Neural progenitor cell (in vitro differentiated cells): ENCODE results near the gene OR52L1. TPM values are rescaled to one million over a fixed set of nuclear protein-coding genes. Genes with fewer than 3 reads are reported as not detected.

Experiments
- DNase-seq: peaks from one replicate; pipeline ENCODE4 v3.0.0-alpha.2; 2016; ENCODE audit warnings: low spot score
- H2AFZ ChIP-seq: fragments of 200-600 bp; sonication (generic); replicated peaks from 2 replicates; pipeline ENCODE4 v1.6.1; 2016; ENCODE audit warnings: antibody characterized with exemption
- H3F3A ChIP-seq: fragments of 200-600 bp; sonication (generic); 2 replicates; pipeline ENCODE4 v1.6.1; 2016; ENCODE audit warnings: antibody characterized with exemption, low read depth
- H3K27ac ChIP-seq: fragments of 200-600 bp; sonication (generic); 2 replicates; pipeline ENCODE4 v1.5.1; 2016; ENCODE audit warnings: mild to moderate bottlenecking
- H3K27me3 ChIP-seq: fragments of 200-600 bp; sonication (generic); 2 replicates; pipeline ENCODE4 v1.6.1; 2016; ENCODE audit warnings: mild to moderate bottlenecking, moderate library complexity
- H3K36me3 ChIP-seq: fragments of 200-600 bp; sonication (generic); 2 replicates; pipeline ENCODE4 v1.5.1; 2016
- H3K4me1 ChIP-seq: fragments of 200-600 bp; sonication (generic); 2 replicates; pipeline ENCODE4 v1.6.1; 2016; ENCODE audit warnings: mixed run types
- H3K4me2 ChIP-seq: fragments of 200-600 bp; sonication (generic); 2 replicates; pipeline ENCODE4 v1.6.1; 2016
- H3K4me3 ChIP-seq: fragments of 200-600 bp; sonication (generic); 2 replicates; pipeline ENCODE4 v1.5.1; 2016
- H3K79me2 ChIP-seq: fragments of 200-600 bp; sonication (generic); 2 replicates; pipeline ENCODE4 v1.6.1; 2016; ENCODE audit warnings: low read depth
- H3K9ac ChIP-seq: fragments of 200-600 bp; sonication (generic); 2 replicates; pipeline ENCODE4 v1.6.1; 2016
- H3K9me3 ChIP-seq: fragments of 200-600 bp; sonication (generic); 2 replicates; pipeline ENCODE4 v1.5.1; 2016; ENCODE audit warnings: low read depth
- H4K20me1 ChIP-seq: fragments of 200-600 bp; sonication (generic); 2 replicates; pipeline ENCODE4 v1.6.1; 2016; ENCODE audit warnings: low read depth
- H3K27ac Mint-ChIP-seq: 3 replicates; pipeline ENCODE4 v1.8.0; 2021; ENCODE audit warnings: mixed read lengths
- H3K27me3 Mint-ChIP-seq: 2 replicates; pipeline ENCODE4 v1.8.0; 2022; ENCODE audit warnings: low read depth, mild to moderate bottlenecking, inconsistent platforms, moderate library complexity, mixed read lengths; ENCODE audit not compliant: insufficient read depth
- H3K36me3 Mint-ChIP-seq: 3 replicates; pipeline ENCODE4 v1.8.0; 2021; ENCODE audit warnings: mixed read lengths
- H3K4me1 Mint-ChIP-seq: 3 replicates; pipeline ENCODE4 v1.8.0; 2021; ENCODE audit warnings: mixed read lengths
- H3K4me3 Mint-ChIP-seq: 3 replicates; pipeline ENCODE4 v1.8.0; 2021; ENCODE audit warnings: mild to moderate bottlenecking, moderate library complexity, mixed read lengths
- H3K9me3 Mint-ChIP-seq: 3 replicates; pipeline ENCODE4 v1.8.0; 2020; ENCODE audit warnings: mixed read lengths
- EZH2 ChIP-seq: fragments of 200-600 bp; sonication (generic); IDR thresholded peaks from 2 replicates; pipeline ENCODE4 v1.6.1; 2017; ENCODE audit warnings: antibody characterized with exemption, mild to moderate bottlenecking, moderate library complexity
- EZH2phosphoT487 ChIP-seq: fragments of 200-600 bp; sonication (generic); IDR thresholded peaks from 2 replicates; pipeline ENCODE4 v1.6.1; 2017; ENCODE audit warnings: antibody characterized with exemption
- total RNA-seq: library from RNA; depleted of rRNA; stranded (reverse); fragments of >200 nt; gene quantifications from 2 replicates; pipeline ENCODE4 v1.2.3, GENCODE V29; 2015; ENCODE audit warnings: low replicate concordance
- TF ChIP-seq, protein P1 (sequence below): fragments of 200-600 bp; sonication (generic); IDR thresholded peaks from 2 replicates; pipeline ENCODE4 v1.5.1; 2017; ENCODE audit warnings: antibody characterized with exemption, mild to moderate bottlenecking

OR52L1 gene
- total RNA-seq, 1 donor from 2014 or later, result not detected

DNA sequence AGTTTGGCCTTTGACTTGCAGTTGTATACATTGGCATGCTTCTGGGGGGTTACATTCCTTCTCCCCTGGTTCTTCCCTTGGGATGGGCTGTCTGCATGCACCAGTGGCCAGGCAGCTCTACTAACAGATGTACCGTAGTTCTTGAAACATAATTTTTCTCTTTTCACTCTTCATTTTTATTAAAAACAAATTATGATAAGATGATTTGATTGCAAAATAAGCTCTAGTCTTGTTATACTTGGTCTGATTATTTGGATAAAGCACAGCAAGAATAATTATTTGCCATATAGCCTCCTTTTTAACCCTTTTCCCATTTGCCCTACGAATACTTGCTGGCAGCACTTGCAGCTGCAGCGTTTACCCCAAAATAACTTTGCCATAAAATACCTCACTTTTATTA, 31.2 kb downstream of the OR52L1 start:
- H3K4me3 ChIP-seq, result no peak overlapping the region
- H3K4me2 ChIP-seq, result no peak overlapping the region
- no peaks in the 10 kb centered on the region for H3K27me3 ChIP-seq
- Mint-ChIP-seq H3K36me3 (no peaks in the 10 kb centered on the region), H3K4me1 (no peaks in the 10 kb centered on the region), H3K27me3 (no peaks in the 10 kb centered on the region), H3K9me3 (peaks cover 10% of the 10 kb centered on the region), H3K4me3 (no peak overlapping the region), H3K27ac (no peak overlapping the region)
- no peaks in the 10 kb centered on the region for H3K79me2 ChIP-seq
- no peak overlapping the region for H3K9ac ChIP-seq
- H3K36me3 ChIP-seq, result no peaks in the 10 kb centered on the region
- no peaks in the 10 kb centered on the region for H4K20me1 ChIP-seq
- no peaks in the 10 kb centered on the region for H3K9me3 ChIP-seq
- no peak for DNase-seq
- no peak overlapping the region for H3K27ac ChIP-seq
- H3K4me1 ChIP-seq, result no peaks in the 10 kb centered on the region
- no peaks in the 10 kb centered on the region for H3F3A ChIP-seq
- no peak overlapping the region for H2AFZ ChIP-seq
- no peak for TF ChIP-seq EZH2phosphoT487
- TF ChIP-seq, protein P1, sequence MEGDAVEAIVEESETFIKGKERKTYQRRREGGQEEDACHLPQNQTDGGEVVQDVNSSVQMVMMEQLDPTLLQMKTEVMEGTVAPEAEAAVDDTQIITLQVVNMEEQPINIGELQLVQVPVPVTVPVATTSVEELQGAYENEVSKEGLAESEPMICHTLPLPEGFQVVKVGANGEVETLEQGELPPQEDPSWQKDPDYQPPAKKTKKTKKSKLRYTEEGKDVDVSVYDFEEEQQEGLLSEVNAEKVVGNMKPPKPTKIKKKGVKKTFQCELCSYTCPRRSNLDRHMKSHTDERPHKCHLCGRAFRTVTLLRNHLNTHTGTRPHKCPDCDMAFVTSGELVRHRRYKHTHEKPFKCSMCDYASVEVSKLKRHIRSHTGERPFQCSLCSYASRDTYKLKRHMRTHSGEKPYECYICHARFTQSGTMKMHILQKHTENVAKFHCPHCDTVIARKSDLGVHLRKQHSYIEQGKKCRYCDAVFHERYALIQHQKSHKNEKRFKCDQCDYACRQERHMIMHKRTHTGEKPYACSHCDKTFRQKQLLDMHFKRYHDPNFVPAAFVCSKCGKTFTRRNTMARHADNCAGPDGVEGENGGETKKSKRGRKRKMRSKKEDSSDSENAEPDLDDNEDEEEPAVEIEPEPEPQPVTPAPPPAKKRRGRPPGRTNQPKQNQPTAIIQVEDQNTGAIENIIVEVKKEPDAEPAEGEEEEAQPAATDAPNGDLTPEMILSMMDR, result no peak
- TF ChIP-seq EZH2, result no peak

DNA sequence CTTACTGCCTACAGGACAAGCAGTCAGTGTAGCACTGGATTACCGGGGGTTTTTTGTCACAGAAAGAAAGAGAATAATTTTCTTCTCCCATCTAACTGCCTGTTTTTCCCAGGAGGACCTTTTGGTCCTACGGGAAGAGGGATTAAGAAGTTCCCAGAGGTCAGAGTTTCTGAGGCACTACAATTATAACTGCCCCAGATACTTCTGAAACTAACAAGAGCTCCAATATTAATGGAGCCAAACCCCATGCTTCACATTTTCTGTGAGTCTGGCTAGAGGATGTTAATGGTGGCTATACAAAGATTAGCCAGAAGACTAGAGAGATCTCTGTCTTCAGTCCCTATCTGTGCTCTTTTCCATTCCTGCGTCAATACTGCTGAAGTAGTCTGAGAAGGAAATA, 44.8 kb downstream of the OR52L1 start, which contains the start of gene OR56A3:
TSS of gene OR56A3 (plus strand) at position 301 of the 400 bp plus-strand sequence. CDS start 5,096 bp downstream, outside the sequence.
- no peak within 1 kb of the TSS for H3K4me3 ChIP-seq
- no peaks in the 10 kb centered on the region for H3K36me3 Mint-ChIP-seq
- no peaks in the 10 kb centered on the region for H3K79me2 ChIP-seq
- no peaks in the 10 kb centered on the region for H3K36me3 ChIP-seq
- no peaks in the 10 kb centered on the region for H4K20me1 ChIP-seq
- no peak within 1 kb of the TSS for H3K4me2 ChIP-seq
- no peak within 1 kb of the TSS for H2AFZ ChIP-seq
- no peak within 1 kb of the TSS for H3K4me3 Mint-ChIP-seq
- no peaks in the 10 kb centered on the region for H3K4me1 Mint-ChIP-seq
- no peak within 1 kb of the TSS for H3K27ac Mint-ChIP-seq
- peaks cover 8% of the 10 kb centered on the region for H3K9me3 Mint-ChIP-seq
- H3K4me1 ChIP-seq, result no peaks in the 10 kb centered on the region
- no peak within 1 kb of the TSS for H3K9ac ChIP-seq
- no peaks in the 10 kb centered on the region for H3F3A ChIP-seq
- no peak within 1 kb of the TSS for H3K27ac ChIP-seq
- H3K27me3 ChIP-seq, result no peaks in the 10 kb centered on the region
- TF ChIP-seq EZH2 (no peak), EZH2phosphoT487 (no peak)
- TF ChIP-seq, protein P1, result no peak
- no peak for DNase-seq
- H3K9me3 ChIP-seq, result no peaks in the 10 kb centered on the region
- H3K27me3 Mint-ChIP-seq, result no peaks in the 10 kb centered on the region

DNA sequence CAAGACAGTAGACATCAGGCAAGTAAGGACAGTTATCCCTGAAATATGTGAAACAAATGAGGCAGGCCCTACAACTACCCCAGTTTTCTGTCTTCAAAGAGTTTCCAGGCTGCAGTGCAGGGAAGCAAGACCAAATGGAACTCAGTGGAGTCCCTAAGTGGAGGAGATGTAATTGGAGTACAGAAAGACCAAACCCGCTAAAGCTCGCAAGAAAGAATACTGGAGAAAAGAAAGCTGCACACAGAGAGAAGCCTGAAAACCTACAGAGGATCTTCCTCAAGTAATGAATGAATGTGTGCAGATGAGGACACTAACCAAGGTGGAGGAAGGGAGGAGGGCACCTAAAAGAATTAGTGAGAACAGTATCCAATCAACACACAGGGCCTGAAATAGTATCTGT, 46.0 kb downstream of the OR52L1 start:
- no peak overlapping the region for H2AFZ ChIP-seq
- no peaks in the 10 kb centered on the region for H4K20me1 ChIP-seq
- Mint-ChIP-seq H3K9me3 (peaks cover 12% of the 10 kb centered on the region), H3K27me3 (peaks cover 4% of the 10 kb centered on the region), H3K36me3 (no peaks in the 10 kb centered on the region), H3K4me1 (no peaks in the 10 kb centered on the region), H3K4me3 (no peak overlapping the region), H3K27ac (no peak overlapping the region)
- no peaks in the 10 kb centered on the region for H3K9me3 ChIP-seq
- no peaks in the 10 kb centered on the region for H3K36me3 ChIP-seq
- H3K4me1 ChIP-seq, result no peaks in the 10 kb centered on the region
- TF ChIP-seq, protein P1, result no peak
- TF ChIP-seq EZH2phosphoT487, result no peak
- no peak for TF ChIP-seq EZH2
- no peaks in the 10 kb centered on the region for H3K27me3 ChIP-seq
- H3F3A ChIP-seq, result no peaks in the 10 kb centered on the region
- no peak overlapping the region for H3K27ac ChIP-seq
- H3K79me2 ChIP-seq, result no peaks in the 10 kb centered on the region
- DNase-seq, result no peak
- no peak overlapping the region for H3K4me2 ChIP-seq
- H3K9ac ChIP-seq, result no peak overlapping the region
- H3K4me3 ChIP-seq, result no peak overlapping the region
